Natural killer cell (primary cell): ENCODE measurements around the gene HOXD9. TPM values are rescaled to one million over a fixed set of nuclear protein-coding genes. Genes with fewer than 3 reads are reported as not detected.

Experiments used
- ATAC-seq, 3 donors: fragments of 150-1000 bp in 2 of 3; fragments of 200-7000 bp in 1 of 3; cut with Tn5 transposase; 1 replicate in 1 of 3; 2 replicates in 2 of 3; pipeline ENCODE4 v1.10.0; 2021; ENCODE audit warnings: mild to moderate bottlenecking in 2 of 3, moderate library complexity in 2 of 3
- DNase-seq, 2 donors: peaks; one replicate each; pipeline versions ENCODE4 v3.0.0 to v3.0.0-alpha.2; 2013 to 2021; ENCODE audit warnings: mixed read lengths in 1 of 2
- H3K27ac ChIP-seq: one replicate; pipeline ENCODE4 v1.5.1; 2013; ENCODE audit warnings: mild to moderate bottlenecking, low read length
- H3K27me3 ChIP-seq: one replicate; pipeline ENCODE4 v1.6.1; 2013; ENCODE audit warnings: low read length; ENCODE audit not compliant: control insufficient read depth, insufficient read depth
- H3K36me3 ChIP-seq: one replicate; pipeline ENCODE4 v1.6.1; 2013; ENCODE audit warnings: low read length; ENCODE audit not compliant: control insufficient read depth, insufficient read depth
- H3K4me1 ChIP-seq: one replicate; pipeline ENCODE4 v1.6.1; 2013; ENCODE audit warnings: low read length; ENCODE audit not compliant: control insufficient read depth, insufficient read depth
- H3K4me3 ChIP-seq: one replicate; pipeline ENCODE4 v1.5.1; 2013; ENCODE audit warnings: low read length
- H3K9me3 ChIP-seq: one replicate; pipeline ENCODE4 v1.6.1; 2013; ENCODE audit warnings: low read length; ENCODE audit not compliant: control insufficient read depth, insufficient read depth
- H3K27ac Mint-ChIP-seq, 2 donors: one replicate each; pipeline ENCODE4 v1.8.0; 2022; ENCODE audit warnings: mild to moderate bottlenecking in 2 of 2, mixed read lengths in 2 of 2, moderate library complexity in 1 of 2
- H3K27me3 Mint-ChIP-seq, 2 donors: one replicate each; pipeline ENCODE4 v1.8.0; 2022; ENCODE audit warnings: low read depth in 2 of 2, mixed read lengths in 2 of 2
- H3K36me3 Mint-ChIP-seq: one replicate; pipeline ENCODE4 v1.8.0; 2022; ENCODE audit warnings: mixed read lengths
- H3K4me1 Mint-ChIP-seq, 2 donors: one replicate each; pipeline ENCODE4 v1.8.0; 2022; ENCODE audit warnings: mixed read lengths in 2 of 2
- H3K4me3 Mint-ChIP-seq: one replicate; pipeline ENCODE4 v1.8.0; 2022; ENCODE audit warnings: mild to moderate bottlenecking, moderate library complexity, mixed read lengths
- H3K9me3 Mint-ChIP-seq, 2 donors: one replicate each; pipeline ENCODE4 v1.8.0; 2022; ENCODE audit warnings: mixed read lengths in 2 of 2
- CTCF ChIP-seq: fragments of 200-600 bp; IDR thresholded peaks from one replicate; pipeline ENCODE4 v1.8.0; 2022; ENCODE audit warnings: antibody characterized with exemption
- WGBS: methylation state at CpG from one replicate; pipeline ENCODE4 v1.1.7; 2013; ENCODE audit warnings: missing lambda C conversion rate; ENCODE audit not compliant: insufficient coverage; 5-methylcytosine and 5-hydroxymethylcytosine counted together
- intact Hi-C: fragments of 100-400 bp; cut with micrococcal nuclease; formaldehyde crosslinking; loops from one replicate; pipeline ENCODE4 v1.14.2; 2022
- total RNA-seq, 4 donors: library from RNA; stranded (reverse); fragments of 120-200 nt in 1 of 4; gene quantifications; one replicate each; pipeline versions ENCODE4 v1.2.3 to v1.2.4, GENCODE V29; 2013 to 2022

Gene HOXD9
- total RNA-seq, 3 donors from 2014 or later (not counting 1 experiment from before 2014, with no cell fraction given) = not detected

GRCh38 chr2:176158855-176159662 is 36.5 kb downstream of the HOXD9 start:
- intact Hi-C loops = no loop called here
- Histone ChIP-seq H3K27me3 (peaks cover 63% of the 10 kb centered on the region), H3K4me1 (no peaks in the 10 kb centered on the region), H3K27ac (no peak overlapping the region), H3K36me3 (no peaks in the 10 kb centered on the region), H3K4me3 (no peak overlapping the region), H3K9me3 (peaks cover 5% of the 10 kb centered on the region)
- no peaks in the 10 kb centered on the region for H3K9me3 Mint-ChIP-seq
- no peak overlapping the region for H3K27ac Mint-ChIP-seq
- DNase-seq (no peak), ATAC-seq (no peak)
- peaks cover 69 to 70% of the 10 kb centered on the region in 2 donors for H3K27me3 Mint-ChIP-seq
- H3K4me1 Mint-ChIP-seq = peaks cover 0 to 10% of the 10 kb centered on the region in 2 donors
- TF ChIP-seq CTCF = no peak
- WGBS = 7% methylated on average over 36 of the region's 39 CpGs
- H3K36me3 Mint-ChIP-seq = peaks cover 4% of the 10 kb centered on the region
- no peak overlapping the region for H3K4me3 Mint-ChIP-seq

GRCh38 chr2:176159663-176160250 is 37.2 kb downstream of the HOXD9 start:
- no peak overlapping the region for H3K4me3 Mint-ChIP-seq
- WGBS = 5% methylated on average over 43 of the region's 44 CpGs
- ATAC-seq = no peak

DNA sequence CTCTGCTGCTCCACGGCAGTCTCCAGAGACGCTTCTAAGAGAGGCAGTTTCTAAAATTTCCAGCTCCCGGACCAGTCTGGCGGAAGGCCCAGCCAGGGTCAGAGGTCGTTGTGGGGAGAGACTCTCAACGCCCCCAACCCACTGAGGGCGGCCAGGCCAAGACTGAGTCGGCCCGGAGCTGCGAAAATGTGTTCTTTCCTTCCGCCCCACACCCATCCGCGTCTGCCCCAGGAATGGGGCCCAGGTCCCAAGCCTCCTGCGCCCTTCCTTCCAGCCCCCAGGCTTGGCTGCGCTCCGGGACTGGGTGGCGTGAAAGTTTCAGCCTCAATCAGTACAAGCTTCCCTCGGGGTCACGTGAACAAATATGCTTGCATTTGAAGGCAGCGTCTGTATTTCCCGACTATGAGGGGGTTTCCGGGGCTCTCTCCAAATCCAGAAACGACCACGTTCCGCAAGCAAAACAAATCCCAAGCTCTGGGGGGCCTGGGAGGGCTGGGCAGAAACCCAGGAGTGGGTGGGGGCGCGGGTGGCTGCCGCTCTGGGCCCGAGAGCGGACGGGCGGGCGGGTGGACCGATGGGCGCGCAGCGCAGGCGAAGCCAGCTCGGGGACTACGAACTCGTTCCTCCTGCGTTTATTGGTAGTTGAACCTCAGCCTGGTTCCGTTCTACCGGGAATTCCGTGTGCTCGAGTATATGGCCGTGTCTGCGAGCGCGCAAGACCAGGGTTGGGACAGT is 37.9 kb downstream of the HOXD9 start:
- Histone ChIP-seq H3K27me3 (peaks cover 67% of the 10 kb centered on the region), H3K9me3 (peaks cover 6% of the 10 kb centered on the region), H3K36me3 (no peaks in the 10 kb centered on the region), H3K4me3 (no peak overlapping the region), H3K4me1 (no peaks in the 10 kb centered on the region), H3K27ac (no peak overlapping the region)
- ATAC-seq (no peak), DNase-seq (no peak)
- peaks cover 8% of the 10 kb centered on the region for H3K36me3 Mint-ChIP-seq
- no peak overlapping the region for H3K4me3 Mint-ChIP-seq
- WGBS = 11% methylated on average over 50 of the region's 50 CpGs
- peaks cover 61 to 66% of the 10 kb centered on the region in 2 donors for H3K27me3 Mint-ChIP-seq
- intact Hi-C loops = no loop called here
- H3K27ac Mint-ChIP-seq = no peak overlapping the region
- TF ChIP-seq CTCF = no peak
- H3K9me3 Mint-ChIP-seq = peaks cover 0 to 2% of the 10 kb centered on the region in 2 donors
- peaks cover 0 to 13% of the 10 kb centered on the region in 2 donors for H3K4me1 Mint-ChIP-seq

More at GRCh38 chr2:176159663-176160250, 37.2 kb downstream of the HOXD9 start:
- intact Hi-C loops = no loop called here
- H3K27ac Mint-ChIP-seq = no peak overlapping the region
- no peak for TF ChIP-seq CTCF
- H3K4me3 ChIP-seq = no peak overlapping the region
- H3K36me3 Mint-ChIP-seq = peaks cover 8% of the 10 kb centered on the region
- no peak overlapping the region for H3K27ac ChIP-seq
- peaks cover 0 to 2% of the 10 kb centered on the region in 2 donors for H3K9me3 Mint-ChIP-seq
- peaks cover 67 to 68% of the 10 kb centered on the region in 2 donors for H3K27me3 Mint-ChIP-seq
- no peaks in the 10 kb centered on the region for H3K4me1 ChIP-seq
- H3K27me3 ChIP-seq = peaks cover 66% of the 10 kb centered on the region
- H3K36me3 ChIP-seq = no peaks in the 10 kb centered on the region
- H3K4me1 Mint-ChIP-seq = peaks cover 0 to 13% of the 10 kb centered on the region in 2 donors
- no peak for DNase-seq
- H3K9me3 ChIP-seq = peaks cover 5% of the 10 kb centered on the region
